Measurements from ENCODE around the gene TMEM127.
"Not testable (repeated sequence)": the region's sequence is repeated elsewhere in the genome, so short reads cannot be mapped to it uniquely, and the experiment has no call there.

TMEM127 gene

DNA sequence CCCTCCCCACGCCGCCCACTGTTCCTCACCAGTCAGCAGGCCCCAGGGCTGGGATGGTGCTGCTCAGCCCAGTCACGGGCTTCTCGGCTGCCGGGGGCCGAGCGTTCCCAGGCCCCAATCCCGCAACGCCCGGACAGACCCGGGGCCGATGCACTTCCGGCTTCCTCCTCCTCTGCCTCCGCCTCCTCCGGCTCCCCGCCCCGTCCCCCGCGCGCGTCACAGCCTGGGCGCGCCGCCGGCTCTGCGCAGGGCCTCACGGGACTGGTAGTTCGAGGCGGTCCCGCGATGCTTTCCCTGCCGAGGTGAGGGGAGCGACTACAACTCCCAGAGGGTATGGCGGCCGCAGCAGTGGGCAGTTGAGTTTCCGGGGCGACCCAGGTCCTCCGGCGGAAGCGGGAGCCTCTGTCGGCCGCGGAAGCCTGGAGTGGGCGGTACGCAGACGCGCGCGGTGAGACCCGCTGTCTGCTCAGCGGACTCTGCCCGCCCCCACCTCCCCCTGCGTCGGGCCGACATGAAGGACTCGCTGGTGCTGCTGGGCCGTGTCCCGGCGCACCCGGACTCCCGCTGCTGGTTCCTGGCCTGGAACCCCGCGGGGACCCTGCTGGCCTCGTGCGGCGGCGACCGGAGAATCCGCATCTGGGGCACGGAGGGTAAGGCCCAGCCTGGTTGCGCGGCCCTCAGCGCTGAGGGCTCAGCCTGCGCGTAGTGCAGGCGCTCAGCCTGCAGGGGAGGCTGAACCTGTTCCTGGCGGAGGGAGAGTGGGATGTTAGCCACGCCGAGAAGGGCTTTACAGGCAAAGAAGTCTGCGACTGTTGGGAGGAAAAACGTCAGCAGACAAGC lies at the start of gene TMEM127, which contains the start of gene CIAO1:
Gene TMEM127, minus strand, starts transcription at position 158 of the 840 bp plus-strand sequence. CDS start 616 bp downstream, outside the sequence.
Gene CIAO1, plus strand, starts transcription at position 386 of the 840 bp plus-strand sequence. Its CDS starts 126 bp downstream, at position 512.
- peak; percentile 99 for DNase-seq

DNA sequence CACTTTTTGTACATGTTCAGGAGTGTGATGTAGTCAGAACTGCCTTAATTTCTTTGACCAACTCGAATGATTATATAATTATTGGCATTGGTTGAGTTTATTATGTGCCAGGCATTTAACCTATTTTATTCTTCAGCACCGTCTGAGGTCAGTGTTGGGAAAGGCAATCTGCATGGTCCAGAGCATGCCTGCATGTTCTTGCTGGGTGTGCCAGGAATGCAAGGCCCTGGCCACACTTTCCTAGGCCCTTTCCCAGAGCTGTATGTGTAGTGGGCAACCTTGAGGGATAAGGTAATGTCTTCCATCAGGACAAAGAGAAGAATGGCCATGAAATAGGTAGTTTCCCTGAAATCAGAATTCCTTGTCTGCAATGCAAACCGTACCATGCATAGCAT lies 49.2 kb upstream of the TMEM127 start:
- no peak for DNase-seq

DNA sequence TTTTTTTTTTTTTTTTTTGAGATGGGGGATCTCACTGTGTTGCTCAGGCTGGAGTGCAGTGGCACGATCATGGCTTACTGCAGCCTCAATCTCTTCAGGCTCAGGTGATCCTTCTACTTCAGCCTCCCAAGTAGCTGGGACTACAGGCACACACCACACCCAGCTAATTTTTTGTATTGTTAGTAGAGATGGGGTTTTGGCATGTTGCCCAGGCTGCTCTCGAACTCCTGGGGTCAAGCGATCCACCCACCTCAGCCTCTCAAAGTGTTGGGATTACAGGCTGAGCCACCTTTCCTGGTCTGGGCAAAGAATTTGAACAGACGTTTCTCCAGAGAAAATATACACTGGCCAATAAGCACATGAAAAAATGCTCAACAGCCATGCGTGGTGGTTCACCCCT lies 42.5 kb upstream of the TMEM127 start:
- no peak for DNase-seq

DNA sequence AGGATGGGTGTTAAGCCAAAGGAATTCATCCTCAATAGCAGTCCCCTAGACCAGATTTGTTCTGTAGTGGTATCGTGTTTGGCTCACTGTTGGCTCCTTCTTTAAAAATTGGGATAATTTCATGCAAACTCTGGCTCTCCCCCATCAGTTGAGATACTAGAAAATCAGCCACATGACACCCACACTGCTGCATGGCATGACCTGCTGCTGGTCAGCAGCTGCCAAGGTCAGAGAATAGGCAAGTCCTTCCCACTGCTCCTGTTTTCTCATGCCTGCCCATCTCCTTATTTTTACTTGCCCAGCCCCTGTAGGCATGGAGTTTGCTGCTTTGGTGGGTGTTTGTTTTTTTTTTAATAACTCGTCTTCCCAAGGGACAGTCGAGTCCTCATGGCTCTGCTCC lies 40.6 kb upstream of the TMEM127 start:
- DNase-seq: no peak

GRCh38 chr2:96305979-96306308 lies 40.1 kb upstream of the TMEM127 start:
- no peak for DNase-seq

DNA sequence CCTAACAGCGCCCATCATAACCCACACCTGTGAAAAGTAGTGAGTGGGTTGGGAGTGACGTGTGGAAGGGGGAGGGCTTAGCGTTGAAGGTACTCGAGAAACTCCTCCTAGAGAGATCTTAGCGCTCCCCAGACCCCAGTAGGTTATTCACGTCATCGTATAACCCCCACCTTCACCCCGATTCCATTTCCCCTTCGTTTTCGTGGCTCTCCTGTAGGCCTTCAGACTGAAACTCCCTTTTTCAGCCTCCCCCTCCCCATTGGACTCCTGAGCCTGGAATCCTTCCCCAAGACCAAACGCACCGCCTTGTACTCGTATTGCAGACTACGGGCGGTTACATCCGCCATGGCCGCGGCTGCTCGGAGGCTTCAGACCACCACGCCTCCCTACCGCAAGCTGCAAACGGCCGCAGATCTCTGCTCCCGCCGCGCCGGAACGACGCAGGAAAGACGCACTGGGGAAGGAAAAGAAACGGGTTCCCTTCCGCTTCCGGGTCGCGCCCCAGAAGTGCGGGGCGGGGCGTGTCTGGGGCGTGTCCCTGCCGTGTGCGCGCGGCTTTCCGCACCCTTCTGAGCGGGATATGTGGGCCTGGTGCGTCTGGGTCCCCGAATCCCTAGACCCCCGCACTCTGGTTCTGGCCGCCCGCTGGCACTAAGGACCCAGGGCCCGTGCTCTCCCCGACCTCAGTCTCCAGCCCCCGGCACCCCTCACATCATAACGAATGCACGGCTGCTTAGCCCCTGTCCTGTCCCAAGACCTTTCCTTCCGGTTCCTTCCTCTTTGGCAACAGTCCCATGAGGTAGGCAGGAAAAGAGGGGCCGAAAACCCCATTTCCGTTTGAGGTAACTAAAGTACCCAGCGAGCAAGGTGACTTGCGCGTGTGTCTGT lies 39.5 kb upstream of the TMEM127 start, which contains the start of gene SNRNP200:
Gene SNRNP200, minus strand, starts transcription at position 456 of the 888 bp plus-strand sequence. Its CDS starts 109 bp downstream, at position 347.
- peak; percentile 92 for DNase-seq

DNA sequence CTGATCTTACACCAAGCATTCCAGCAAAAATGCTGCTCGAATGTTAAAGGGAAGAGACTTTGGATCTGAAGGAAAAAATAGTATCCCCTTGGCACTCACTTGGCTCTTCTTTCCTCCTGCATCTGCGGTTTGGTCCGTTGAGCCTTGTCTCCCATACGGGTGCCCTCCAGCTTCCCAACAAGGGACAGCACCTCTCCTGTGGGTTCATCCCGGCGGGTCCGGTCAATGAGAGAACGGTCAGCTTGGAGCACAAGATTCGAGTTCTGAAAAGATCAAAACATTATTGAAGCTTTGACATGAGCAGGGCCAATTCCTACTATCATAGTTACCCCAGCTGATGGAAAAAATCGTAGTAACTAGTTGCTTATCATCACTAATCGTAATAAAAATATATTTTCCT lies 38.8 kb upstream of the TMEM127 start:
- no peak for DNase-seq

GRCh38 chr2:96301865-96302264 lies 36.1 kb upstream of the TMEM127 start:
- no peak for DNase-seq

DNA sequence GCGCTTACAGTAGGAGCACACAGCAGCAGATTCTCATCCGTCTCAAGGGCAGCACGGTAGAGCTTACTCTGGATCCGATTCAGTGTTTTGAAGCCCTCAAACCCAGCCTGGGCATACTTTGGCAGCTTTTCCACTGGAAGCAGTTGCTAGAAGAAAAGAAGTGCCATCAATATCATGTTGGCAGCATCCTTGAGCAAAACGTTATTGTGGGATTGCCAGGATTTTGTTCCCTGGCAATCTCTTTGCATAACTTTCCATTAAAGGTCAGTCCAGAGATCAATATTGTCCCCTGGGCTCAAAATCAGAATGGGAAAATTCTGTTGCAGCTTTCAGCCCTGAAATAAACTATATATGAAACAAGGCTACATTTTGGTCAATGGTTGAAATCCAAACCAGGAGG lies 31.1 kb upstream of the TMEM127 start:
- DNase-seq: no peak

GRCh38 chr2:96294271-96294670 lies 28.5 kb upstream of the TMEM127 start:
- DNase-seq: not testable (repeated sequence)

- no peak for DNase-seq
Observed at GRCh38 chr2:96291751-96292150, 26.0 kb upstream of the TMEM127 start.

- no peak for DNase-seq
Observed at GRCh38 chr2:96287273-96287856, 21.6 kb upstream of the TMEM127 start.

DNA sequence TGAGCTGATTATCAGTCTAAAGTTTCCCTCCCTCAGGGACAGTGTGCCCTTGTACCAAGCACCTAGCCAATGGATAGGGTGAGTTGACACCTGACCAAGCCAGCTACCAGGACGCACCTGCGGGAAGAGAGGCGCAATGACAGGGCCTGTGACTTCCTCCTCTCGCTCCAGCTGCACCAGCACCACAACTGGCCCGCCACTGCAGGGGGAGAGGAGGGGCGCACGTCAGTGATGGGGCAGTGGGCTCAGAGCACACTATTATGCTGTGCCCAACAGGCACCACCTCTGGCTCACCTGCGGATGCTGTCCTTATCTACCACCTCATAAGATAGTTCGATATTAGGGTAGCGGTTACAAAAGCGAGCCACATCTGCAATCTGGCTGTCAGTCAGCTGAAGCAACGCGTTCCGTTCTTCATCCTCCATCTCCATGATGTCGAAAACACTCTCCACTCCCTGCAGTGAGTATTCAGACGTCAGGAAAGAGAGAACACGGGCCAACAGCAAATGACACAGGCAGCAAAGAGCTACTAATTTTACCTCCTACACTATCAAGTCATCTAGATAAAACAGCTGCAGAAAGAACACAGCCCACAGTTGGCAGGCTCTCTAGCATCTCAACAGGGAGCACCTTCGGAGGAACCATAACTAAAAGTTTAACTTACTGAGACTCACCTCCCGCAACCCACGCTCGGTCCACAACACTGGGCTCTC lies 11.1 kb upstream of the TMEM127 start:
- DNase-seq: no peak

- DNase-seq: no peak
Observed at GRCh38 chr2:96274355-96275056, 8.7 kb upstream of the TMEM127 start.

GRCh38 chr2:96273763-96274162 lies 8.0 kb upstream of the TMEM127 start:
- DNase-seq: no peak

- DNase-seq: no peak
Observed at GRCh38 chr2:96271995-96272394, 6.2 kb upstream of the TMEM127 start.

- DNase-seq: peak; percentile 51
Observed at GRCh38 chr2:96267159-96267971, 1.6 kb upstream of the TMEM127 start.

- peak; percentile 42 for DNase-seq
Observed at GRCh38 chr2:96265349-96265839, 403 bp downstream of the TMEM127 start.

DNA sequence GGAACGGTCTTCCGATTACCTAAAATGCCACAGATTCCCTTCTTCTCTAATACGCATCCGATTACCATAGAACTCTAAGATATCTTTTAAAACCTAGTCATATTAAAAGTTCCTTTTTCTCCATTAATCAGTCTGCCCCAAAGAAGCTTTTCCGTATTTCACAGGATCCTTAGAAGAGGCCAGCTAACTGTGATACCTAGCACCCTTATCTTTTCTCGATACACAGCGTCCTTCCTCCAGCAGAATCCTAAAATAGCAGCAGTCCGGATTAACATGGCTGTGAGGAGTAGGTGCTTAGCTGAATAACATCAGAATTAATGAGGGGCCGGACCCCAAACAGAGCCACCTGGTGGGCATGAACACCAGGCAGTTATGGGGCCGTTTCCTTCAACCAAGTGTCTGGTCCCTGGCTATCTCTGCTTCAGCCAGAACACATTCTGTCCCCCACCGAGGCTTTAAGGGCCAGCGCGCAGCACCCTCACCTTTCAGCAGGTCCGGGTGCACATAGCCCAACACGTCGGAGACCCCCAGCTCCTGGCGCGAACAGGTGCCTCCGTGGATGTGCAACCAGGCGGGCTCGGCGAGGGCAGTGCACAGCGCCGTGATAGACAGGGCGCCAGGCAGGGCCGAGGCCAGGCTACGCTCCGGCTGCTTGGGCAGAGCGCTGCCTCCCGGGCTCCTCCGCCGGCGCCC lies 995 bp downstream of the TMEM127 start:
- DNase-seq: peak; percentile 34

GRCh38 chr2:96264086-96264485 lies 1.7 kb downstream of the TMEM127 start:
- DNase-seq: no peak
